HG03442 (cell line): ENCODE data around the gene GZMM.

ENCODE experiments used
- ATAC-seq: cut with Tn5 transposase; IDR thresholded peaks from one replicate; pipeline ENCODE4 v1.9.1; 2021; ENCODE audit warnings: mild to moderate bottlenecking, moderate library complexity; ENCODE audit not compliant: unreplicated experiment

Gene GZMM

GRCh38 chr19:533364-534058 is 10.3 kb upstream of the GZMM start:
- ATAC-seq = no peak

- no peak for ATAC-seq
Observed at GRCh38 chr19:534088-534487, 9.8 kb upstream of the GZMM start.

- ATAC-seq = no peak
Observed at GRCh38 chr19:535017-535835, 8.6 kb upstream of the GZMM start.

- no peak for ATAC-seq
Observed at GRCh38 chr19:536031-536880, 7.6 kb upstream of the GZMM start.

GRCh38 chr19:536881-537404 is 6.9 kb upstream of the GZMM start:
- ATAC-seq = no peak

GRCh38 chr19:538641-539428 is 5.0 kb upstream of the GZMM start:
- ATAC-seq = no peak

- no peak for ATAC-seq
Observed at GRCh38 chr19:539429-540030, 4.3 kb upstream of the GZMM start.

- no peak for ATAC-seq
Observed at GRCh38 chr19:540867-541637, 2.8 kb upstream of the GZMM start.

GRCh38 chr19:541699-542098 is 2.2 kb upstream of the GZMM start:
- ATAC-seq = no peak

GRCh38 chr19:542173-542866 is 1.5 kb upstream of the GZMM start:
- no peak for ATAC-seq

GRCh38 chr19:547117-547516 is 3.3 kb downstream of the GZMM start:
- ATAC-seq = no peak

GRCh38 chr19:547836-548720 is 4.2 kb downstream of the GZMM start:
- no peak for ATAC-seq

- no peak for ATAC-seq
Observed at GRCh38 chr19:548886-549830, 5.3 kb downstream of the GZMM start.

- ATAC-seq = no peak
Observed at GRCh38 chr19:554817-555216, 11.0 kb downstream of the GZMM start.

GRCh38 chr19:555474-555808 is 11.6 kb downstream of the GZMM start:
- ATAC-seq = no peak

GRCh38 chr19:556611-557382 is 12.9 kb downstream of the GZMM start:
- no peak for ATAC-seq
